Naive B cell (primary cell): ENCODE measurements around the gene HSD17B14. TPM values are rescaled to one million over a fixed set of nuclear protein-coding genes. Genes with fewer than 3 reads are reported as not detected.
A peak's percentile ranks its signal among the peaks of the same experiment; 100 is the strongest.
"Not testable (repeated sequence)": the region's sequence is repeated elsewhere in the genome, so short reads cannot be mapped to it uniquely, and the experiment has no call there.

Experiments used
- ATAC-seq, 2 donors: fragments of 150-1000 bp; cut with Tn5 transposase; 2 replicates each; pipeline ENCODE4 v1.10.0; 2021; ENCODE audit warnings: low read depth in 2 of 2, mild to moderate bottlenecking in 2 of 2, moderate library complexity in 2 of 2
- DNase-seq: peaks from one replicate; pipeline ENCODE4 v3.0.0; 2022
- H3K27ac Mint-ChIP-seq, 6 donors: one replicate each; pipeline ENCODE4 v1.8.0; 2020 to 2022; ENCODE audit warnings: mild to moderate bottlenecking in 6 of 6, mixed read lengths in 6 of 6, moderate library complexity in 5 of 6, inconsistent platforms in 2 of 6
- H3K27me3 Mint-ChIP-seq, 3 donors: one replicate each; pipeline ENCODE4 v1.8.0; 2021 to 2022; ENCODE audit warnings: mixed read lengths in 3 of 3, mild to moderate bottlenecking in 1 of 3
- H3K36me3 Mint-ChIP-seq, 2 donors: one replicate each; pipeline ENCODE4 v1.8.0; 2020 to 2022; ENCODE audit warnings: mixed read lengths in 2 of 2, inconsistent platforms in 1 of 2, mild to moderate bottlenecking in 1 of 2
- H3K4me1 Mint-ChIP-seq, 3 donors: one replicate each; pipeline ENCODE4 v1.8.0; 2020 to 2022; ENCODE audit warnings: mixed read lengths in 3 of 3, inconsistent platforms in 1 of 3, mild to moderate bottlenecking in 1 of 3, moderate library complexity in 1 of 3
- H3K4me3 Mint-ChIP-seq, 8 donors: one replicate each; pipeline ENCODE4 v1.8.0; 2020 to 2022; ENCODE audit warnings: mild to moderate bottlenecking in 8 of 8, mixed read lengths in 8 of 8, moderate library complexity in 8 of 8, inconsistent platforms in 2 of 8
- H3K9me3 Mint-ChIP-seq, 7 donors: one replicate each; pipeline ENCODE4 v1.8.0; 2020 to 2022; ENCODE audit warnings: mixed read lengths in 7 of 7, mild to moderate bottlenecking in 5 of 7, inconsistent platforms in 2 of 7, moderate library complexity in 1 of 7
- polyA plus RNA-seq, 6 donors: library from polyadenylated mRNA; unstranded; fragments of 300-500 nt; fragmentation: Illumina TruSeq; gene quantifications; one replicate each; pipeline ENCODE4 v1.2.3, GENCODE V29; 2021; ENCODE audit warnings: low read depth in 6 of 6

HSD17B14 gene
- polyA plus RNA-seq, 6 donors from 2014 or later: 1.00 to 3.3 (median 1.4) TPM; not detected in 1

- no peak for DNase-seq
- Mint-ChIP-seq H3K4me1 (peaks cover 12 to 15% (median 14%) of the 10 kb centered on the region in 3 donors), H3K27ac (peak overlapping the region in 3 of 6 donors; percentile 84 to 95 (median 95)), H3K9me3 (no peaks in the 10 kb centered on the region), H3K36me3 (no peaks in the 10 kb centered on the region), H3K27me3 (no peaks in the 10 kb centered on the region), H3K4me3 (peak overlapping the region in 7 of 8 donors; percentile 78 to 96 (median 95))
- no peak for ATAC-seq
These were observed 40.6 kb downstream of the HSD17B14 start for GRCh38 chr19:48795685-48796070.

- peak overlapping the region; percentile 81 to 95 (median 88) for H3K27ac Mint-ChIP-seq
- peak overlapping the region; percentile 78 to 96 (median 95) for H3K4me3 Mint-ChIP-seq
- H3K36me3 Mint-ChIP-seq: no peaks in the 10 kb centered on the region
These were observed 41.1 kb downstream of the HSD17B14 start for GRCh38 chr19:48795055-48795684.

GRCh38 chr19:48794291-48794690 is 42.0 kb downstream of the HSD17B14 start:
- ATAC-seq: no peak
- no peak for DNase-seq
- Mint-ChIP-seq H3K9me3 (no peaks in the 10 kb centered on the region), H3K27ac (peak overlapping the region in 2 of 6 donors; percentile 84 to 93), H3K27me3 (no peaks in the 10 kb centered on the region), H3K36me3 (no peaks in the 10 kb centered on the region), H3K4me3 (peak overlapping the region in 5 of 8 donors; percentile 78 to 95 (median 95)), H3K4me1 (peaks cover 8 to 15% (median 14%) of the 10 kb centered on the region in 3 donors)

More at GRCh38 chr19:48795055-48795684, 41.1 kb downstream of the HSD17B14 start:
- no peaks in the 10 kb centered on the region for H3K27me3 Mint-ChIP-seq
- H3K9me3 Mint-ChIP-seq: no peaks in the 10 kb centered on the region
- H3K4me1 Mint-ChIP-seq: peaks cover 9 to 15% (median 14%) of the 10 kb centered on the region in 3 donors
- peak; percentile 80 for DNase-seq
- ATAC-seq: peak; percentile 97

DNA sequence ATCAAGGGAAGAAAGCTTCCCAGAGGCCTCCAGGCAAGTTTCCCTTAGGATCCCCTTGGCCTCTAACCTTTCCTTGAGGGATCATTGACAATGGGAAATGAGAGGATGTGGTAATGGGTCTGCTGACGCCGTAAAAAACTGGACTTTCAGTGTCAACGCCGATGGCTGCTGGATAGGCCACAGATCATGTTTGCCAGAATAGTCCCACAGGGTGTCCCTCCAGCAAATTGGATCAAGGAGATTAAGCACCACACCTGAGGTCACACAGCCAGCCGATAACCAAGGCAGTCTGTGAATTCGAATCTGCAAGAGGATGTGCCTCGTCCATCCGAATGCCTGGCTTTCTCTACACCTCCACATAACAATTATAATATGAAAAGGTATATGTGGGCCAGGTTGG is 43.0 kb downstream of the HSD17B14 start:
- Mint-ChIP-seq H3K4me1 (peaks cover 8 to 15% (median 14%) of the 10 kb centered on the region in 3 donors), H3K27ac (peak overlapping the region in 1 of 6 donors; percentile 79), H3K4me3 (peak overlapping the region in 1 of 8 donors; percentile 41), H3K27me3 (no peaks in the 10 kb centered on the region), H3K36me3 (no peaks in the 10 kb centered on the region), H3K9me3 (no peaks in the 10 kb centered on the region)
- ATAC-seq (no peak), DNase-seq (no peak)

DNA sequence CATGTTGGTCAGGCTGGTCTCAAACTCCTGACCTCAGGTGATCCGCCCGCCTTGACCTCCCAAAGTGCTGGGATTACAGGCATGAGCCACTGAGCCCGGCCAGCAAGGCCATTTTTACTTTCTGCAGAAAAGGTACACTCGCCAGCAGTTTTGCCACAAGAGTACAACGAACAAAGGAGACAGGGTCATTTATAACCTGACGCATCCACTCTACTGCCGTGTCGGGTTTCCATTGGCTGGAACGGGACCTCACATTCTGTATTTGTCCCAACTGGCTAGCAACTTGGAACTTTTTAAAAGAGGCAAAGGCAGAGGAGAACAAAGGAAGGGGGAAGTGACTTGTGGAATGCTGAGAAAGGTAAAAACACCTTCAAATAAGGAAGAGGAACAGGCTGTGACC is 49.0 kb downstream of the HSD17B14 start:
- not testable (repeated sequence) for DNase-seq, ATAC-seq, H3K4me1 Mint-ChIP-seq, H3K27me3 Mint-ChIP-seq, H3K4me3 Mint-ChIP-seq, H3K9me3 Mint-ChIP-seq, H3K36me3 Mint-ChIP-seq
- H3K27ac Mint-ChIP-seq: peak overlapping the region in 3 of 6 donors; percentile 20 to 63 (median 33)

DNA sequence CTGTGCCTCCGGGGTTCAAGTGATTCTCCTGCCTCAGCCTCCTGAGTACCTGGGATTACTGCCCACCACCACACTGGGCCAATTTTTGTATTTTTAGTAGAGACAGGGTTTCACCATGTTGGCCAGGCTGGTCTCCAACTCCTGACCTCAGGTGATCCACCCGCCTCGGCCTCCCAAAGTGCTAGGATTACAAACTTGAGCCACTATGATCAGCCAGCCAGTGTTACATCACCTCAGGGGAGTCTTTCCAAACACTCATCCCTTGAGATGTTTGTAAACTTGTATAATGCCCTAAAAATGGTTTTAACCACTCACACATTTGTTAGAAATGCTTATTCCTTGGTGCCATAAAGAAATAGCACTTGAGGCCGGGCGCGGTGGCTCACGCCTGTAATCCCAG is 49.9 kb downstream of the HSD17B14 start:
- not testable (repeated sequence) for ATAC-seq, H3K27ac Mint-ChIP-seq, H3K27me3 Mint-ChIP-seq, DNase-seq, H3K4me3 Mint-ChIP-seq, H3K9me3 Mint-ChIP-seq, H3K36me3 Mint-ChIP-seq, H3K4me1 Mint-ChIP-seq

GRCh38 chr19:48784527-48784926 is 51.8 kb downstream of the HSD17B14 start:
- H3K4me1 Mint-ChIP-seq: peaks cover 6 to 12% (median 10%) of the 10 kb centered on the region in 3 donors
- H3K36me3 Mint-ChIP-seq: no peaks in the 10 kb centered on the region

DNA sequence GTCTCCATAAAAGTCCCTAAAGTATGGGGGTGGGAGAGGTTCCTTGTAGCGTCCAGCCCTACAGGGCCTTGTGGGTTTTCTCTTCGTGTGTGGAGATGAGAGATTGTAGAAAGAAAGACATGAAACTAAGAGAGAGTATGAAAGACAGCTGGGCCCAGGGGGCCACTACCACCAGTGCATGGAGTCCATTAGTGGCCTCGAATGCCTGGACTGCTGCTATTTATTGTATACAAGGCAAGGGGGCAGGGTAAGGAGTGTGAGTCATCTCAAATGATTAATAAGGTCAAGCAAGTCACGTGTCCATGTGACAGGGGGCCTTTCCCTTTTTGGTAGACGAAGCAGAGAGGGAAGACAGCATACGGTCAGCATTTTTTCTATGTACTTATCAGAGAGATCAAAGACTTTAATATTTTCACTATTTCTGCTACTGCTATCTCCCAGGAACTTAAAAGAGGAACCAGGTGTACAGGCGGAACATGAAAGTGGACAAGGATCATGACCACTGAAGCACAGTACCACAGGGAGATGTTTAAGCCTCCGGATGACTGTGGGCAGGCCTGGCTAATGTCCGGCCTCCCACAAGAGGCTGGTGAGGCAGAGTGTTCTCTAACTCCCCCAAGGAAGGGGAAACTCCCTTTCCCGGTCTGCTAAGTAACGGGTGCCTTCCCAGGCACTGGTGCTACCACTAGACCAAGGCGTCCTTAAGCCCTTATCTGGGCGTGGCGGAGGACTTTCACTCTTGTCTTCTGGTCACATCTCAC is 55.5 kb downstream of the HSD17B14 start:
- Mint-ChIP-seq H3K4me1 (peaks cover 11 to 13% (median 11%) of the 10 kb centered on the region in 3 donors), H3K27me3 (no peaks in the 10 kb centered on the region), H3K27ac (peak overlapping the region in 3 of 6 donors; percentile 37 to 88 (median 74)), H3K4me3 (no peak overlapping the region), H3K9me3 (peaks cover 0 to 2% (median 0%) of the 10 kb centered on the region in 7 donors), H3K36me3 (no peaks in the 10 kb centered on the region)
- DNase-seq: no peak
- ATAC-seq: no peak

More at GRCh38 chr19:48784527-48784926, 51.8 kb downstream of the HSD17B14 start:
- Mint-ChIP-seq H3K9me3 (no peaks in the 10 kb centered on the region), H3K27ac (peak overlapping the region in 2 of 6 donors; percentile 13 to 78), H3K4me3 (peak overlapping the region in 1 of 8 donors; percentile 24), H3K27me3 (no peaks in the 10 kb centered on the region)
- no peak for ATAC-seq
- no peak for DNase-seq

DNA sequence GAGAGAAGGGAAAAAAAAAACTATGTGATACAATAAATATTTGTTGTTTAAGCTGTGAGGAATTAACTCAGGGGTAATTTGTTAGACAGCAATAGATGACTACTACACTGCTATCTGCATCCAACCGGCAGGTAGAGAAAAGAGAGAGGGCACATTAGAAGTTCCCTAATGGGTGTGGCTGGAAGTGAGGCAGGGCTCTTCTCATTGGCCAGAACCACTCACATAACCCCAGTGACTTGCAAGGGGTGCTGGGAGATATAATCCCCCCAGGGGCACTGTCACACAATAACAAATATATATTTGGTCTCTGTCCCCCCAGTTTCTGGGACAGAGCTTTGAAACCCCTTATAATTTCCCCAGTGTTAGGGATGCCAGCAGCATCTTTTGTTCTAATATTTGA is 56.7 kb downstream of the HSD17B14 start:
- Mint-ChIP-seq H3K9me3 (peaks cover 0 to 2% (median 0%) of the 10 kb centered on the region in 7 donors), H3K36me3 (no peaks in the 10 kb centered on the region), H3K4me3 (no peak overlapping the region), H3K4me1 (peaks cover 11 to 13% (median 11%) of the 10 kb centered on the region in 3 donors), H3K27me3 (no peaks in the 10 kb centered on the region), H3K27ac (peak overlapping the region in 2 of 6 donors; percentile 47 to 57)
- ATAC-seq (peak; percentile 22 to 37), DNase-seq (no peak)

DNA sequence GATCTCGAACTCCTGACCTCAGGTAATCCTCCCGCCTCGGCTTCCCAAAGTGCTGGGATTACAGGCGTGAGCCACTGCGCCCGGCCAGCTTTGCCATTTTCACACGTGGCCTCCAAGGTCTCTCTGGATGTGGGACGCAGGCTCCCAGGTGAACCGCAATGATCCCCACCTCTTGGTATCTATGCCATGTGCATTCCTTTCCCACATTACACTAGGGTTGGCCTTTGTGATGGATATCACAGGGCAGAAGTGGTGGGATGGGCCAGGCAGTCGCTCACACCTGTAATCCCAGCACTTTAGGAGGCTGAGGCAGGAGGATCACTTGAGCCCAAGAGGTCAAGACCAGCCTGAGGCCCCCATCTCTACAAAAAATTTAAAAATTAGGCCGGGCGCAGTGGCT is 58.6 kb downstream of the HSD17B14 start:
- Mint-ChIP-seq H3K27ac (peak overlapping the region in 1 of 6 donors; percentile 15), H3K27me3 (peaks cover 0 to 1% (median 0%) of the 10 kb centered on the region in 3 donors), H3K4me3 (no peak overlapping the region), H3K9me3 (peaks cover 0 to 2% (median 0%) of the 10 kb centered on the region in 7 donors), H3K4me1 (peaks cover 11 to 13% (median 11%) of the 10 kb centered on the region in 3 donors), H3K36me3 (no peaks in the 10 kb centered on the region)
- DNase-seq (no peak), ATAC-seq (no peak)

- H3K4me3 Mint-ChIP-seq: no peak overlapping the region
- peaks cover 0 to 2% (median 0%) of the 10 kb centered on the region in 7 donors for H3K9me3 Mint-ChIP-seq
- DNase-seq (no peak), ATAC-seq (no peak)
- no peak overlapping the region for H3K27ac Mint-ChIP-seq
- peaks cover 6 to 8% (median 8%) of the 10 kb centered on the region in 3 donors for H3K4me1 Mint-ChIP-seq
- H3K36me3 Mint-ChIP-seq: no peaks in the 10 kb centered on the region
- H3K27me3 Mint-ChIP-seq: peaks cover 0 to 3% (median 0%) of the 10 kb centered on the region in 3 donors
These were observed 59.2 kb downstream of the HSD17B14 start for GRCh38 chr19:48777139-48777538.

GRCh38 chr19:48772503-48772953 is 63.8 kb downstream of the HSD17B14 start:
- Mint-ChIP-seq H3K4me3 (no peak overlapping the region), H3K27ac (peak overlapping the region in 2 of 6 donors; percentile 66 to 76), H3K36me3 (no peaks in the 10 kb centered on the region), H3K27me3 (peaks cover 3 to 25% (median 8%) of the 10 kb centered on the region in 3 donors), H3K9me3 (no peaks in the 10 kb centered on the region), H3K4me1 (no peaks in the 10 kb centered on the region)
- ATAC-seq (no peak), DNase-seq (no peak)

GRCh38 chr19:48770734-48771472 is 65.4 kb downstream of the HSD17B14 start:
- Mint-ChIP-seq H3K4me1 (no peaks in the 10 kb centered on the region), H3K9me3 (no peaks in the 10 kb centered on the region), H3K4me3 (no peak overlapping the region), H3K27me3 (peaks cover 5 to 36% (median 16%) of the 10 kb centered on the region in 3 donors), H3K27ac (peak overlapping the region in 1 of 6 donors; percentile 7), H3K36me3 (no peaks in the 10 kb centered on the region)
- no peak for DNase-seq
- no peak for ATAC-seq
